Fibroblast of pulmonary artery (primary cell): ENCODE results near the gene DNAH1.
A peak's percentile ranks its signal among the peaks of the same experiment; 100 is the strongest.

Experiments used
- DNase-seq: peaks from one replicate; pipeline ENCODE4 v3.0.0-alpha.2; 2010; ENCODE audit warnings: low read depth
- H3K4me3 ChIP-seq: replicated peaks from 2 replicates; pipeline ENCODE4 v1.5.1; 2011; ENCODE audit warnings: low read depth, mild to moderate bottlenecking, control low read depth, low read length, moderate library complexity
- CTCF ChIP-seq: IDR thresholded peaks from 2 replicates; pipeline ENCODE4 v1.5.1; 2011; ENCODE audit warnings: mild to moderate bottlenecking, control low read depth, low read length, inconsistent platforms; ENCODE audit errors: missing control alignments

DNAH1 gene

DNA sequence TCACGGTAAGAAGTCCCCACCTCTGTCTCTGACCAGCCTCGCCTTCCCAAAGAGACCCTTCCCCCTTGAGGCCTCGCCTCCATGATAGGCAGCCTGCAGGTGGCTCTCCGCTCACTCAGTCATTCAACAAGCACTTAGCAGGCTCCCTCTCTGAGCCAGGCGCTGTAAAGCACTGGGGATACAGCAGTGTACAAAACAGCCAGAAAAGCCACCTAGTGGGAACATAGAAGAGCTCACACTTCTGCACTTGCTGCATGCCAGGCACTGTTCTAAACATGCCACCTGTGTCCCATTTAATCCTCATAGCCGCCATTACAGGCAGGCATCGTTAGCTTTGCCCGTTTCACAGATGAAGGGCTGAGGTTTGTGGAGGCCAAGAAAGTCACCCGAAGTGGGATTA, 72.8 kb downstream of the DNAH1 start:
- no peak for DNase-seq
- peak; percentile 7 for TF ChIP-seq CTCF
- no peak overlapping the region for H3K4me3 ChIP-seq

GRCh38 chr3:52391096-52391495, 75.0 kb downstream of the DNAH1 start:
- DNase-seq: no peak
- no peak for TF ChIP-seq CTCF
- H3K4me3 ChIP-seq: no peak overlapping the region

- TF ChIP-seq CTCF: no peak
- DNase-seq: no peak
- no peak overlapping the region for H3K4me3 ChIP-seq
Observed at GRCh38 chr3:52392216-52392930, 76.3 kb downstream of the DNAH1 start.

DNA sequence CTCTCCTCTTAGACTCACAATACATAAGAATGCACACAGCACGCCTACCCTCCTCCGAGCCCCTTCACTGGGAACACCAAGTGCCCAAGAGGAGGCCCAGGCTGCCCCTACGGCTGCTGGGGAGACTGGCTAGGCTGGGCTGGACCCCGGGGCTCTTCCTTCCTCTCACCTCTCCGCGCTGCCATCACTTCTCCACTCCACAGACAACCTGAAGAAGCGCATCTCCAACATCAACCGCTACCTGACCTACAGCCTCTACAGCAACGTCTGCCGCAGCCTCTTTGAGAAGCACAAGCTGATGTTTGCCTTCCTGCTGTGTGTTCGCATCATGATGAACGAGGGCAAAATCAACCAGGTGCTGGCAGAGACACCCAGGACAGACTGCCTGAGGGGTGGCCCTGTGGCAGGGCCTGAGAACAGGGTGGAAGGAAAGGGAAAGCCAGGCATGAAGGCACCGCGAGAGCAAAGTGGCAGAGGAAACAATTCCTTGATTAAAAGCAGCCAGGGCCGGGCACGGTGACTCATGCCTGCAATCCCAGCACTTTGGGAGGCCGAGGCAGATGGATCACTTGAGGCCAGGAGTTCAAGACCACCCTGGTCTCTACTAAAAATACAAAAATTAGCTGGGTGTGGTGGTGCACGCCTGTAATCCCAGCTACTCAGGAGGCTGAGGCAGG, 77.2 kb downstream of the DNAH1 start:
- TF ChIP-seq CTCF: no peak
- DNase-seq: no peak
- no peak overlapping the region for H3K4me3 ChIP-seq

DNA sequence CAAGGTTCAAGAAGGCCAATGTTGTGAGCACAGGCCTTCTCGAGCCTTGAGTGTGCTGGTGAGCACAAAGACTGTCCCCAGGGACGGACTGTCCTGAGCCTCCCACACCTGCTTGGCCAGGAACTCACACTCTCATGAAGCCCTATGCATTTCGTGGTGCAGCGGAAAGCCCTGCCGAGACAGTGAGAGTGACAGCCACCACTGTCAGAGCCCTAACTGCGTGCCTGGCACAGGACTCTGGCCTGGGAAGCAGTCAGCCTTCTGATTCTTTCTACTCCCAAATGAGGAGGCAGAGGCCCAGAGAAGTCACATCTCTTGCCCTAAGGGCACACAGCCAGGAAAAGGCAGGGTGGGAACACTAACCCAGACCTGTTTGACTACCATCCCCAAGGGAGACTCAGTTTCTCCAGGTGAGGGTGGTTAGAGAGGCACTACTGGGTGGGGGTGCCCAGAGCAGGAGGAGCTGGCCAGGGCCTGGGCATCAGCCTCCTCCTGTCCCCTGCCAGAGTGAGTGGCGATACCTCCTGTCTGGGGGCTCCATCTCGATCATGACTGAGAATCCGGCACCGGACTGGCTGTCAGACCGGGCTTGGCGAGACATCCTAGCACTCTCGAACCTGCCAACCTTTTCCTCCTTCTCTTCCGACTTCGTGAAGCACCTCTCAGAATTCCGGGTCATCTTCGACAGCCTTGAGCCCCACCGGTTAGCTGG, 78.0 kb downstream of the DNAH1 start:
- H3K4me3 ChIP-seq: no peak overlapping the region
- TF ChIP-seq CTCF: no peak
- no peak for DNase-seq

GRCh38 chr3:52394751-52395502, 78.8 kb downstream of the DNAH1 start:
- no peak for TF ChIP-seq CTCF
- no peak for DNase-seq
- no peak overlapping the region for H3K4me3 ChIP-seq
